ENCODE measurements around the gene XIRP1.

XIRP1 gene

GRCh38 chr3:39166134-39166710 lies 26.2 kb downstream of the XIRP1 start:
- DNase-seq, result no peak

DNA sequence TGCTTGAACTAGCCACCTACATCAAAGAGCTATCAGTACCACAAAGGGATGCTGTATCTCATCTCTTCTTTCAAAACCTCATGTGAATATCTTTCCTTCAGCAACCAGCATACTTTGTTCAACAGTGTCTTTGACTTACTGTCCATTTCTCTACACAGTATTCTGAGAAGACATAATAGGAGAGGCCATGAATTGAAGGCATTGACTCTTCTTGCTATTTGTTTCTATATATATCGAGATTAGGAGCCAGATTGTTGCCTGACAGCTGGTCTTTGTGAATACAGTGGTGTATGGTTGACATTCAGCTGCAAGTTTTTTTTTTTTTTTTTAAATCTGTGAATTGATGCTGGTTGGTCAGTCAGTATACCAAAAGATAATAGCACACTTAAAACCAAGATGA lies 26.9 kb downstream of the XIRP1 start:
- DNase-seq, result no peak

DNA sequence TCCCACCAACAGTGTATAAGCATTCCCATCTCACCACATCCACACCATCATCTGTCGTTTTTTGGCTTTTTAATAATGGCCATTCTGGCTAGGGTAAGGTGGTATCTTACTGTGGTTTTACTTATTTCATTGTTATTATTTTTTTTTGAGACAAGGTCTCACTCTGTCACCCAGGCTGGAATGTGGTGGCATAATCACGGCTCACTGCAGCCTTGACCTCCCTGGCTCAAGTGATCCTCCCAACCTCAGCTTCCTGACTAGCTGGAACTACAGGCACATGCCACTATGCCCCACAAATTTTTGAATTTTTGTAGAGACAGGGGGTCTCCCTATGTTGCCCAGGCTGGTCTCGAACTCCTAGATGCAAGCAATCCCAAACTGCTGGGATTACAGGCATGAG lies 28.0 kb downstream of the XIRP1 start:
- DNase-seq, result no peak

GRCh38 chr3:39158148-39158715 lies 34.2 kb downstream of the XIRP1 start:
- DNase-seq, result no peak

DNA sequence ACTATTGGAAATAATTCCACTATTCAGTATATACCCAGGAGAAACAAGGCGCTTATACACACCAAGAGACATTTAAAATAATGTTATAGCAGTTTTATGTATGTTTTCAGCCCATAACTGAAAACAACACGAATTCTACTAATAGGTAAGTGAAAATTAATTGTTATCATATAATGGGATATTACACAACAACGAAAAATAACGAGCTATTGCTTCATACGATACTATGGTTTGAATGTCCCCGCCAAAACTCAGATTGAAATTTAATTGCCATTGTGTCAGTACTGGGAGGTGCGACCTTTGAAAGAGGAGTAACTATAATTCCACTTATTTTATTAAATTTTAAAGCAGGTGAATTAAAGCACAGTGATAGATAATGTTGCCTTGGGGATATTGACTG lies 35.0 kb downstream of the XIRP1 start:
- no peak for DNase-seq

DNA sequence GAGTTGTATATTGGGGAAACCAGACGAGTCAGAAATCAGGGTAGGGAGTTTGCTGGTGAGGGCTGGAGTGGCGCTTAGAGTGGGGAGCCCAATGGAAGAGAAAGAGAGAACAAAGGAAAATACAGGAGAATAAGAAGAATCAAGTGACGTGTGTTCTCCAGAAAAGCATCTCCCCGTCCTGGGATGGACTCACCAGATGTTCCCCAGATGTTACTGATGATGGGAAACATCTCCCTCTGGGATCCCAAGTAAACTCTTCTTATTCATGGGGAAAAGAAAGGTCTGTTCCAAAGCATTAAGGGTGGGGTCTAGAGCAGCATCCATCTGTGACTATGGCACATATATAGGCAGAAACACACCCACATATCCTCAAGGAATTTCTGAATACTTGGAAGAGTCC lies 36.0 kb downstream of the XIRP1 start:
- no peak for DNase-seq

DNA sequence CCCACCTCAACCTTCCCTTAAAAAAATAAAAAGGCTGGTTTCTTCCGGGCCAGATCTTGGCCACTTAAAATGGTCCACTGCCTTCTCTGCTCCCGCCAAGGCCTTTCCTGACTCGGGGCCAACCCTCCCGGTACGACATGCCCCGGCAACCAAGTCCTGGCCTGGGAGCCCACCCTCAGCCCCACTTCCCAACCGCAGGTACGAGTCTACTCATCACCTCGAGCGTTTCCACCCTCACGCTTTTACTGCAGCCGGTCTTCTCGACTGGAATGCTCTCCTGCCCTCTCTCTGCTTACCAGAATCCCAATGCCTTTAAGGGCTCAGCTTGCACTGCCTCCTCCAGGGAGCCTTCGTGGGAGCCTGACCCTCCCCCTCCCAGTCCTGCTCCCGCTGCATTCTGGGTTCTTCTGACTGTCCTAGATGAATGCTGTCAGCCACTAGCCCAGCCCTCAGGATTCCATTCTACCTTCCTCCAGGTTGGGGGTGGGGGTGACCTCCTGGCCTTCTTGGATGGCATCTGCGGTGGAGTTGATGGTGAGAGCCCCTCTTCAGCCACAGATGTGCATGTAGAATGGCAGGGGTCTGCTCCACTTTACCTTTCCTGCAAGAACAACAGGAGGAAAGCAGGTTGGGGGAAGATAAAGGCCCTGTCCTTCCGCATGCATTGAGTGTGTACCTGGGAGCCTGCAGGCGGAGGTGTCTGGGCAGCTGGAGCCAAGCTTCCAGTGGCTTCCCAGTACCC lies 37.9 kb downstream of the XIRP1 start:
- no peak for DNase-seq

DNA sequence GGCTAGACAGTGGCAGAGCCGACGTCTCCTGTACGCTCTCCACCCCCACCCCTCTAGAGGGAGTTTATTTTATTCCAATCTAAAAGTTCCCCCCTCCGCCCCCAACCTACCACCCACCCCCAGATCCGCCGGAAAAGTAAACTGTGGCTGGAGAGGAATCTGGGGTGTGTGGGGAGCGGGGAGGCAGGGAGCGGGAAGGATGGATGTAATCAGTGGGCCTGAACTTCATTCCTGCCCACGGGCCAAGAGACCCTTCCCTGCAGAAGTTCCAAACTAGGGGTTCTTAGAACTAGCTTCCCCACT lies 38.5 kb downstream of the XIRP1 start:
- no peak for DNase-seq

- peak; percentile 54 for DNase-seq
Measured at GRCh38 chr3:39150803-39151631, 41.4 kb downstream of the XIRP1 start.

GRCh38 chr3:39150148-39150802 lies 42.1 kb downstream of the XIRP1 start:
- no peak for DNase-seq

DNA sequence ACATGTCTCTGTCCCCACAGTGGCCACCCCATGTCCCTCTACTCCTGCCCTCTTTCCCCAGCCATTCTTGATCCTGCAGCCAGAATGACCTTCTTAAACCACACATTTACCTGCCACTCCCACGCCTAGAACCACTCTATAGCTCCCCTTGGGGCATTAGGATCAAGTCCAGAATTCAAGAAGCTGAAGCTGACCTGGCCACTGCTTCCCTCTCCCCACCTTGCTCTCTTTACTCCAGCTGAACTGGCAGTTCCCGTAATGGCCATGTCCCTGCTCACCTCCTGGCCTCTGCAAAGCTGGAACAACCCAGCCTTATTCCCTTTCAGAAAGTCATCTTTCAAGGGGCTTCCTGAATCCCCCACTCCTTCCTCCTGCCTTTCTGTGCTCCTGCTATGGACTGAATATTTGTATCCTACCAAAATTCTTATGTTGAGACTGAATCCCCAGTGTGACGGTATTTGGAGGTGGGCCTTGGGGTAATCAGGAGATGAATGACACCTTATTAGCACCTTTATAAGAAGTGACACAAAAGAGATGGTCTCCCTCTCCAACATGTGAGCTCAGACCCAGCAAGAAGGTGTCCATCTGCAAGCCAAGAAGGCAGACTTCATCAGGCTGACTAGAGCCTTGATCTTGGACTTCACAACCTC lies 42.8 kb downstream of the XIRP1 start:
- no peak for DNase-seq

GRCh38 chr3:39149059-39149455 lies 43.3 kb downstream of the XIRP1 start:
- DNase-seq, result no peak

DNA sequence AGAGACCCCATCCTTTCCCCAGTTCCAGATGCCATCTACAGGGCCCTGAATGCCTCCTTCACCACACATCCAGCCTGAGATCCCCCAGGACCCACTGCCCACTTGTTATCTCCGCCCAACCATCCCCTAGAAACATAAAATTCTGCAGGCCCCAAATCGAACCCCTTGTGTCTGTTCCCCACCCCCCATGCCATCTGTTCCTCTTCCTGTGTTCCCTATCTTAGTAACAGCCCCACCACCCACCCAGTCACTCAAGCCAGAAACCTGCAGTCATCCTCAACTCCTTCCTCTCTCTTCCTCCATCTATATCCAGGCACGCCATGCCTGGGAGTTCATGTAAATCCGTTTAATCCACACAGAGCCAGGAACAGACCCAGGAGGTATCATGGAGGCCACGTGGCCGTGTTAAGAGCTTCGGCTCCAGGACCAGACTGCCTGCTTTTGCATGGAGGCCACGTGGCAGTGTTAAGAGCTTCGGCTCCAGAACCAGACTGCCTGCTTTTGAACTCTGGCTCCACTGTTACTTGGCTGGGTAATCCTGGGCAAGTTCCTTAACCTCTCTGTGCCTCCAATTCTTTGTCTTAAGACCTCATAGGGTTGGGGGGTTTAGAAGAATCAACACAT lies 43.8 kb downstream of the XIRP1 start:
- DNase-seq, result peak; percentile 31

GRCh38 chr3:39147711-39148434 lies 44.5 kb downstream of the XIRP1 start:
- DNase-seq, result peak; percentile 81

GRCh38 chr3:39146611-39147591 lies 45.5 kb downstream of the XIRP1 start:
- DNase-seq, result peak; percentile 88

- DNase-seq, result no peak
Measured at GRCh38 chr3:39146083-39146501, 46.3 kb downstream of the XIRP1 start.

DNA sequence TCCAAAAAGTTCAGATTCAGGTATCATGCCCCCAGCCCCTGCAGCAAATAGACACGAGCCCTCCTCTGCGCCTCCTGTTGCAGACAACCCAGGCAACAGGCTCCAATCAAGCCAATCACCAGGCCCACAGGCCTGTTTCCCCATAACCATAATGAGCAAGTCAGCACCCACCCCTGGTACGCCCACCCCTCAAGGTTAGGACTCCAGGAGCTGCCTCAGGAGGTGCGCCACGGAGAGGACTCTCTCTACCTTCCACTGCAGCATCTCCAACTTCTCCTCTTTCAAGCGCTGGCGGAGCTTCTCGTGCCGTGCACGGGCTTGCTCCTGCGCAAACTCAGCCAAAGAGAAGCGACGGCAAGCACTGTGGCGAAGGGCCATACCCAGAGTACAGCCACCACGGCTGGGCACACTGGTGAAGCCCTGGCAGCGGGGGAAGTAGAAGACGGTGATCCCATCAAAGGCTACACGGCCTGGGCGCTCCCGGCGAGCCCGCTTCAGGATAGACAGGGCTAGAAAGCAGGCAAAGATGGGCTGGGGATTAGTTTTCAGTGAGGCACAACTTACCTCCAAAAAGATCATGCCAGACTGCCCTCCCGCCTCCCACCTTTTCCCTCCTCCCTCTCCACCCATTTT lies 47.5 kb downstream of the XIRP1 start:
- DNase-seq, result no peak

DNA sequence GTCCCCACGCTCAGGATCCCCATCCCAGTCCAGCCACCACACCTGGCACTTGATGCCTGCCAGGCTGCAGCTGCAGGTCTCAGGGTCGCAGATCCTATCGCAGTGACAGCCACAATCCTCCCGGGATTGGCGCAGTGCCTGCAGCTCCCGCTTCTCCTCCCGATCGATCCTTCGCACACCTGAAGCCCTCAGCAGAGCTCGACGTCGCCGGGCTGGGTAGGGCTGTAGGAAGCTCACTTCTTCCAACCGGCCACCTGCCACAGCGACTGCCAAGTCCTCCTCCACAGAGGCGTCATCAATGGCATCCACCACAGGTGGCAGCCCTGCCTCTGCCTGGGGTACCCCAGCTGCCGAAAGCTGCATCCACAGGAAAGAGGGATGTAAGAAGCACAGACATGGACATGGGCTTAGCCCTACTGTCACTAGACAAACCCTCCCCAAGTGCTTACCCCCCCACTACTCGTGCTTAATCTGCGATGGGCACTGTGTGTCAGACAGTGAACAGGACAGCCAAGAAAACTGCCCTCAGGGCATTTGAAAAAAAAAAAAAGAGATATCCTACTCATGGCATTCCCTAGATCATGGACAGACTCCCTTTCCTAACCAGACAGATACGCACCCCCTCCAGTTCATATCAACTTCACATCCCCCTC lies 48.2 kb downstream of the XIRP1 start:
- no peak for DNase-seq
